ENCODE results near the gene PIEZO2.

PIEZO2 gene

GRCh38 chr18:11113937-11114336 is 35.4 kb downstream of the PIEZO2 start:
- Histone ChIP-seq H3K9ac (ENCODE audit: low read length) (no peak overlapping the region), H3K4me3 (ENCODE audit: insufficient read depth, low read length, poor library complexity, severe bottlenecking) (no peak overlapping the region), H3K36me3 (ENCODE audit: low read length) (no peaks in the 10 kb centered on the region), H2AFZ (ENCODE audit: low read depth, low read length, severe bottlenecking) (no peak overlapping the region), H3F3A (ENCODE audit: insufficient read depth) (no peaks in the 10 kb centered on the region), H3K79me2 (ENCODE audit: insufficient read depth, low read length) (no peaks in the 10 kb centered on the region), H3K9me3 (ENCODE audit: insufficient read depth, low read length) (no peaks in the 10 kb centered on the region), H3K27ac (ENCODE audit: low read depth, low read length) (no peak overlapping the region), H4K20me1 (ENCODE audit: low read depth, low read length) (no peaks in the 10 kb centered on the region), H3K27me3 (ENCODE audit: low read length) (no peaks in the 10 kb centered on the region), H3K9me2 (replicated peaks; ENCODE audit: insufficient read depth, low read length) (no peaks in the 10 kb centered on the region), H3K4me2 (ENCODE audit: low read depth, low read length, poor library complexity, severe bottlenecking) (no peak overlapping the region)
- TF ChIP-seq CTCF (IDR thresholded peaks at IDR 0.05; ENCODE audit: insufficient read depth, low read length, poor library complexity, severe bottlenecking) (no peak), EZH2phosphoT487 (conservative IDR thresholded peaks at IDR 0.05; ENCODE audit: low read length) (no peak)

- no peak overlapping the region for H3K4me3 ChIP-seq (ENCODE audit: insufficient read depth, low read length, poor library complexity, severe bottlenecking)
- no peak overlapping the region for H3K27ac ChIP-seq (ENCODE audit: low read depth, low read length)
- no peak overlapping the region for H3K9ac ChIP-seq (ENCODE audit: low read length)
- no peaks in the 10 kb centered on the region for H3K9me2 ChIP-seq (replicated peaks; ENCODE audit: insufficient read depth, low read length)
- H2AFZ ChIP-seq (ENCODE audit: low read depth, low read length, severe bottlenecking), result no peak overlapping the region
- H3K36me3 ChIP-seq (ENCODE audit: low read length), result no peaks in the 10 kb centered on the region
- no peaks in the 10 kb centered on the region for H4K20me1 ChIP-seq (ENCODE audit: low read depth, low read length)
- no peaks in the 10 kb centered on the region for H3F3A ChIP-seq (ENCODE audit: insufficient read depth)
- no peaks in the 10 kb centered on the region for H3K9me3 ChIP-seq (ENCODE audit: insufficient read depth, low read length)
- no peak overlapping the region for H3K4me2 ChIP-seq (ENCODE audit: low read depth, low read length, poor library complexity, severe bottlenecking)
- H3K27me3 ChIP-seq (ENCODE audit: low read length), result no peaks in the 10 kb centered on the region
- no peaks in the 10 kb centered on the region for H3K79me2 ChIP-seq (ENCODE audit: insufficient read depth, low read length)
- TF ChIP-seq EZH2phosphoT487 (conservative IDR thresholded peaks at IDR 0.05; ENCODE audit: low read length) (no peak), CTCF (IDR thresholded peaks at IDR 0.05; ENCODE audit: insufficient read depth, low read length, poor library complexity, severe bottlenecking) (no peak)
Observed at GRCh38 chr18:11113046-11113548, 36.3 kb downstream of the PIEZO2 start.

GRCh38 chr18:11112286-11112685 is 37.1 kb downstream of the PIEZO2 start:
- Histone ChIP-seq H3K27me3 (ENCODE audit: low read length) (no peaks in the 10 kb centered on the region), H3K27ac (ENCODE audit: low read depth, low read length) (no peak overlapping the region), H3K79me2 (ENCODE audit: insufficient read depth, low read length) (no peaks in the 10 kb centered on the region), H3K4me2 (ENCODE audit: low read depth, low read length, poor library complexity, severe bottlenecking) (no peak overlapping the region), H4K20me1 (ENCODE audit: low read depth, low read length) (no peaks in the 10 kb centered on the region), H3K9me2 (replicated peaks; ENCODE audit: insufficient read depth, low read length) (no peaks in the 10 kb centered on the region), H3K9ac (ENCODE audit: low read length) (no peak overlapping the region), H3K4me3 (ENCODE audit: insufficient read depth, low read length, poor library complexity, severe bottlenecking) (no peak overlapping the region), H2AFZ (ENCODE audit: low read depth, low read length, severe bottlenecking) (no peak overlapping the region), H3F3A (ENCODE audit: insufficient read depth) (no peaks in the 10 kb centered on the region), H3K9me3 (ENCODE audit: insufficient read depth, low read length) (no peaks in the 10 kb centered on the region), H3K36me3 (ENCODE audit: low read length) (no peaks in the 10 kb centered on the region)
- TF ChIP-seq CTCF (IDR thresholded peaks at IDR 0.05; ENCODE audit: insufficient read depth, low read length, poor library complexity, severe bottlenecking) (no peak), EZH2phosphoT487 (conservative IDR thresholded peaks at IDR 0.05; ENCODE audit: low read length) (no peak)

Data from SU-DHL-6 (cell line).